ENCODE measurements around the gene INCENP.

DNA sequence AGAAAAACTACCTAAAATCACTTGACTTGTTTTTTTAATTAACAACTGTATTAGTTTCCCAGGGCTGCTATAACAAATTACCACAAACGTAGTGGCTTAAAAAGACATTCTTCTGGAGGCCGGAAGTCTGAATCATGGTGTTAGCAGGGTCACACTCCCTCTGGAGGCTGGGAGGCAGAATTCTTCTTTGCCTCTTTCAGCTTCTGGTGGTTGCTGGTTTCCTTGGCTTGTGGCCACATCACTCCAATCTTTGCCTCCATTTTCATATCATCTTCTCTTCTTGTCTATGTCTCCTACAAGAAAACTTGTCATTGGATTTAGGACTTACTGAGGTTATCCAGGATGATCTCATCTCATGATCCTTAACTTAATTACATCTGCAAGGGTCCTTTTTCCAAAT lies 7.4 kb upstream of the INCENP start:
- TF ChIP-seq, protein P1, sequence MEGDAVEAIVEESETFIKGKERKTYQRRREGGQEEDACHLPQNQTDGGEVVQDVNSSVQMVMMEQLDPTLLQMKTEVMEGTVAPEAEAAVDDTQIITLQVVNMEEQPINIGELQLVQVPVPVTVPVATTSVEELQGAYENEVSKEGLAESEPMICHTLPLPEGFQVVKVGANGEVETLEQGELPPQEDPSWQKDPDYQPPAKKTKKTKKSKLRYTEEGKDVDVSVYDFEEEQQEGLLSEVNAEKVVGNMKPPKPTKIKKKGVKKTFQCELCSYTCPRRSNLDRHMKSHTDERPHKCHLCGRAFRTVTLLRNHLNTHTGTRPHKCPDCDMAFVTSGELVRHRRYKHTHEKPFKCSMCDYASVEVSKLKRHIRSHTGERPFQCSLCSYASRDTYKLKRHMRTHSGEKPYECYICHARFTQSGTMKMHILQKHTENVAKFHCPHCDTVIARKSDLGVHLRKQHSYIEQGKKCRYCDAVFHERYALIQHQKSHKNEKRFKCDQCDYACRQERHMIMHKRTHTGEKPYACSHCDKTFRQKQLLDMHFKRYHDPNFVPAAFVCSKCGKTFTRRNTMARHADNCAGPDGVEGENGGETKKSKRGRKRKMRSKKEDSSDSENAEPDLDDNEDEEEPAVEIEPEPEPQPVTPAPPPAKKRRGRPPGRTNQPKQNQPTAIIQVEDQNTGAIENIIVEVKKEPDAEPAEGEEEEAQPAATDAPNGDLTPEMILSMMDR (IDR thresholded peaks at IDR 0.05), result no peak
- no peak for TF ChIP-seq POLR2A (IDR thresholded peaks at IDR 0.05)

Measured in heart left ventricle (tissue), 13 donors.